ENCODE results near the gene GRIP2.
"Not testable (repeated sequence)": the region's sequence is repeated elsewhere in the genome, so short reads cannot be mapped to it uniquely, and the experiment has no call there.

The GRIP2 gene

DNA sequence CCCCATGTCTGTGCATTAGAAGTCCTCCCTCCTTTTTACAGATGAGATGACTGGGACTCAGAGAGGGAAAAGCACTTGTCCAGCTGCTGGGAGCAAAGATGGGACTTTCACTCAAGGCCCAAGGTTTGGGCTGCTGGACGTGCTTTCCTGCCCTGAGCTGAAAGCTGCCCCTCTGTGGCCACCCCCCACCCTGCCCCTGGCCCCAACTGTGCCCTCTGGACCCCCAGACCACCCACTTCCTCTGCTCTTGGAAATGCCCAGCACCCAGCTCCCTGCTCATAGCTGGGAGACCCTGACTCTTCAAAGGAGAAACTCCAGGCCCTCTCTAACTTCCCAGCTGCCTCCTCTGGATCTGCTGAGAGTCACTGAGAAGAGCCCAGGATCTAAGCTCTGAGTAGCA is 20.7 kb downstream of the GRIP2 start:
- H3K4me3 ChIP-seq (ENCODE audit: insufficient read length, low read depth): no peak overlapping the region
- DNase-seq (ENCODE audit: low read depth, low spot score): no peak
- no peak overlapping the region for H3K9ac ChIP-seq (ENCODE audit: insufficient read length, low read depth)
- H3K9me3 ChIP-seq (ENCODE audit: insufficient read depth, low read length): no peaks in the 10 kb centered on the region
- peaks cover 6% of the 10 kb centered on the region for H3K36me3 ChIP-seq (ENCODE audit: insufficient read depth, insufficient read length, low read length)
- no peak for TF ChIP-seq YY1 (IDR thresholded peaks at IDR 0.05; ENCODE audit: insufficient read depth, insufficient read length)
- no peak for TF ChIP-seq SUZ12 (IDR thresholded peaks at IDR 0.05; ENCODE audit: extremely low read depth, insufficient read depth, insufficient read length)
- no peak for TF ChIP-seq ZNF274 (IDR thresholded peaks at IDR 0.05; ENCODE audit: low read depth, low read length)
- H3K4me1 ChIP-seq (ENCODE audit: insufficient read depth, insufficient read length): peaks cover 26% of the 10 kb centered on the region
- no peaks in the 10 kb centered on the region for H3K27me3 ChIP-seq (ENCODE audit: insufficient read depth, insufficient read length)

GRCh38 chr3:14518893-14519292 is 21.2 kb downstream of the GRIP2 start:
- TF ChIP-seq ZNF274 (IDR thresholded peaks at IDR 0.05; ENCODE audit: low read depth, low read length) (no peak), SUZ12 (IDR thresholded peaks at IDR 0.05; ENCODE audit: extremely low read depth, insufficient read depth, insufficient read length) (no peak), YY1 (IDR thresholded peaks at IDR 0.05; ENCODE audit: insufficient read depth, insufficient read length) (no peak)
- Histone ChIP-seq H3K36me3 (ENCODE audit: insufficient read depth, insufficient read length, low read length) (peaks cover 6% of the 10 kb centered on the region), H3K9me3 (ENCODE audit: insufficient read depth, low read length) (no peaks in the 10 kb centered on the region), H3K4me1 (ENCODE audit: insufficient read depth, insufficient read length) (peaks cover 21% of the 10 kb centered on the region), H3K4me3 (ENCODE audit: insufficient read length, low read depth) (no peak overlapping the region), H3K27me3 (ENCODE audit: insufficient read depth, insufficient read length) (no peaks in the 10 kb centered on the region), H3K9ac (ENCODE audit: insufficient read length, low read depth) (no peak overlapping the region)
- no peak for DNase-seq (ENCODE audit: low read depth, low spot score)

DNA sequence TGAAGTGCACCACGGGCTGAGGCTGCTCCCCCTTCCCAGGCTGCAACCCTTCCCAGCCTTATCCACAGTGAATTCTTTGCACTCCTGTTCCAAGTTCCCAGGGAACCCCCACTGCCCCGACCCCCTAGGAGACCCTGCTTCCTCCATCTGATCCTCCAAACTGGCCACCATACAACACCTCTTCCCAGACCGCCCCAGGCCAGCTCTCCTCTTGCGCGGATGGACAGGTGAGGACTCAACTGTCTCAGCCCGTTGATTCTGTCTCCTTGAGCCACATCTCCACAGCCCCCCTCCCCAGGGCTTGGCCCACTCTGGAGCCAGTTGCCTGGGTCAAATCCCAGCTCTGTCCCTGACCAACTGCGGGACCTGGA is 21.7 kb downstream of the GRIP2 start:
- Histone ChIP-seq H3K9me3 (ENCODE audit: insufficient read depth, low read length) (no peaks in the 10 kb centered on the region), H3K9ac (ENCODE audit: insufficient read length, low read depth) (peak overlapping the region; percentile 27), H3K36me3 (ENCODE audit: insufficient read depth, insufficient read length, low read length) (peaks cover 6% of the 10 kb centered on the region), H3K27me3 (ENCODE audit: insufficient read depth, insufficient read length) (no peaks in the 10 kb centered on the region), H3K4me1 (ENCODE audit: insufficient read depth, insufficient read length) (peaks cover 20% of the 10 kb centered on the region), H3K4me3 (ENCODE audit: insufficient read length, low read depth) (no peak overlapping the region)
- TF ChIP-seq SUZ12 (IDR thresholded peaks at IDR 0.05; ENCODE audit: extremely low read depth, insufficient read depth, insufficient read length): no peak
- TF ChIP-seq ZNF274 (IDR thresholded peaks at IDR 0.05; ENCODE audit: low read depth, low read length): no peak
- TF ChIP-seq YY1 (IDR thresholded peaks at IDR 0.05; ENCODE audit: insufficient read depth, insufficient read length): no peak
- no peak for DNase-seq (ENCODE audit: low read depth, low spot score)

DNA sequence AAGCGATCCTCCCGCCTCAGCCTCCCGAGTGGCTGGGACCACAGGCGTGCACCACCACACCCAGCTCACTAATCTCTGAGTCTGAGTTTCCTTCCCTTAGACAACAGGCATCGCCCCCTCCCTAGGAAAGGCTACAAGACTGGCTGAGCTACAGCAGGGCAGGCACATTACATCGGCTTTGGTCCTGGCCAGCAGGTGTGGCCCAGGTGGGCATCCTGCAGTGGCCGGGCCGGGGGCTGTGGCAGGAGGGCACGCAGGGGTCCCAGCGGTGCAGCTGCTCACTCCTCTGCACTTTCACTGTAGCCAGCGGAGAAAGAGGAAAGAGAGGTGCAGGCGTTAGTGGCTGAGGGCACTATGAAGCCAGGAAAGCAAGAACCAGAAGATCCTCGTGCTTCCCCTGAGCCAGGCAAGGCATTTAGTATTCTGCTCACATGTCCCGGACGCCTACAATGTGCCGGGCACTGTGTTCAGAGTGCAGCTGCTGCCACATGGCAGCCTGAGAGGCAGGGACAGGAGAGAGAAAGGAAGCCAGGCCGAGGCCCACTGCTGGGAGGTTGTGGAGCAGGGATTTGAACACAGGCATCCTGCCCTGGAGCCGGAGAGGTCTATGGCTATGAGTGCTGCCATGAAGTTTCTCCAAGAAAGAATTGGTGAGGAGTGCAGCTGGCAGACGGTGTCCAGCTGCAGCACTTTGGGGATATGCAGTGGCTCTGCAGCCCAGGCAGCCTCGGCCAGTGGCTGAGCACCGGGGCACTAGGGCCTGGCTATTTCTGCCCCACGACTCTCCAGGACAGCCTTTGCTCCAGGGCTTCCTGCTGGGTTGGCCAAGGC is 22.3 kb downstream of the GRIP2 start:
- Histone ChIP-seq H3K9ac (ENCODE audit: insufficient read length, low read depth) (peak overlapping the region; percentile 27), H3K36me3 (ENCODE audit: insufficient read depth, insufficient read length, low read length) (peaks cover 6% of the 10 kb centered on the region), H3K9me3 (ENCODE audit: insufficient read depth, low read length) (no peaks in the 10 kb centered on the region), H3K4me1 (ENCODE audit: insufficient read depth, insufficient read length) (peaks cover 20% of the 10 kb centered on the region), H3K27me3 (ENCODE audit: insufficient read depth, insufficient read length) (no peaks in the 10 kb centered on the region), H3K4me3 (ENCODE audit: insufficient read length, low read depth) (no peak overlapping the region)
- TF ChIP-seq SUZ12 (IDR thresholded peaks at IDR 0.05; ENCODE audit: extremely low read depth, insufficient read depth, insufficient read length) (no peak), ZNF274 (IDR thresholded peaks at IDR 0.05; ENCODE audit: low read depth, low read length) (no peak), YY1 (IDR thresholded peaks at IDR 0.05; ENCODE audit: insufficient read depth, insufficient read length) (no peak)
- no peak for DNase-seq (ENCODE audit: low read depth, low spot score)

GRCh38 chr3:14516738-14517345 is 23.3 kb downstream of the GRIP2 start:
- DNase-seq (ENCODE audit: low read depth, low spot score): no peak
- H3K36me3 ChIP-seq (ENCODE audit: insufficient read depth, insufficient read length, low read length): peaks cover 6% of the 10 kb centered on the region
- no peak for TF ChIP-seq SUZ12 (IDR thresholded peaks at IDR 0.05; ENCODE audit: extremely low read depth, insufficient read depth, insufficient read length)
- TF ChIP-seq YY1 (IDR thresholded peaks at IDR 0.05; ENCODE audit: insufficient read depth, insufficient read length): no peak
- no peak for TF ChIP-seq ZNF274 (IDR thresholded peaks at IDR 0.05; ENCODE audit: low read depth, low read length)
- H3K9ac ChIP-seq (ENCODE audit: insufficient read length, low read depth): peak overlapping the region; percentile 5
- no peak overlapping the region for H3K4me3 ChIP-seq (ENCODE audit: insufficient read length, low read depth)
- peaks cover 22% of the 10 kb centered on the region for H3K4me1 ChIP-seq (ENCODE audit: insufficient read depth, insufficient read length)
- no peaks in the 10 kb centered on the region for H3K9me3 ChIP-seq (ENCODE audit: insufficient read depth, low read length)
- H3K27me3 ChIP-seq (ENCODE audit: insufficient read depth, insufficient read length): no peaks in the 10 kb centered on the region

GRCh38 chr3:14515526-14515925 is 24.6 kb downstream of the GRIP2 start:
- not testable (repeated sequence) for H3K4me3 ChIP-seq (ENCODE audit: insufficient read length, low read depth); H3K27me3 ChIP-seq (ENCODE audit: insufficient read depth, insufficient read length); H3K9ac ChIP-seq (ENCODE audit: insufficient read length, low read depth); H3K9me3 ChIP-seq (ENCODE audit: insufficient read depth, low read length); H3K36me3 ChIP-seq (ENCODE audit: insufficient read depth, insufficient read length, low read length); DNase-seq (ENCODE audit: low read depth, low spot score)
- H3K4me1 ChIP-seq (ENCODE audit: insufficient read depth, insufficient read length): peaks cover 22% of the 10 kb centered on the region

GRCh38 chr3:14514323-14514720 is 25.8 kb downstream of the GRIP2 start:
- DNase-seq (ENCODE audit: low read depth, low spot score): no peak
- no peak for TF ChIP-seq ZNF274 (IDR thresholded peaks at IDR 0.05; ENCODE audit: low read depth, low read length)
- TF ChIP-seq SUZ12 (IDR thresholded peaks at IDR 0.05; ENCODE audit: extremely low read depth, insufficient read depth, insufficient read length): no peak
- no peak for TF ChIP-seq YY1 (IDR thresholded peaks at IDR 0.05; ENCODE audit: insufficient read depth, insufficient read length)

More at GRCh38 chr3:14514323-14514720, 25.8 kb downstream of the GRIP2 start:
- Histone ChIP-seq H3K9ac (ENCODE audit: insufficient read length, low read depth) (no peak overlapping the region), H3K27me3 (ENCODE audit: insufficient read depth, insufficient read length) (no peaks in the 10 kb centered on the region), H3K9me3 (ENCODE audit: insufficient read depth, low read length) (no peaks in the 10 kb centered on the region), H3K4me1 (ENCODE audit: insufficient read depth, insufficient read length) (peaks cover 18% of the 10 kb centered on the region), H3K4me3 (ENCODE audit: insufficient read length, low read depth) (no peak overlapping the region), H3K36me3 (ENCODE audit: insufficient read depth, insufficient read length, low read length) (no peaks in the 10 kb centered on the region)
